ENCODE measurements around the gene CCDC150. TPM values are rescaled to one million over a fixed set of nuclear protein-coding genes. Genes with fewer than 3 reads are reported as not detected.

Gene CCDC150
- total and polyA plus RNA-seq, 2 of the 8 experiments (the other 6 are each of a cell fraction or from before 2014, with no cell fraction given), result 8.3 to 31.9 TPM

- Histone ChIP-seq H2BK20ac (ENCODE audit: low read length) (no peak overlapping the region), H3K79me1 (ENCODE audit: low read depth, low read length) (peaks cover 3% of the 10 kb centered on the region; the same call in 1 of the 2 replicates), H4K5ac (ENCODE audit: insufficient read length, low read depth, low read length) (no peak overlapping the region), H3K9me3 (ENCODE audit: insufficient read depth in 2 of 2, low read depth in 1 of 2, low read length in 1 of 2) (peaks cover 19 to 22% of the 10 kb centered on the region in 2 experiments), H3K14ac (ENCODE audit: insufficient read length) (no peak overlapping the region), H3K27me3 (replicated peaks in 1 of 4; ENCODE audit: control insufficient read depth in 3 of 4, extremely low read depth in 1 of 4, insufficient read depth in 3 of 4, low read length in 3 of 4) (no peaks in the 10 kb centered on the region), H3K79me2 (ENCODE audit: control insufficient read depth in 1 of 2, insufficient read depth in 2 of 2, low read length in 2 of 2) (peaks cover 4 to 41% of the 10 kb centered on the region in 2 experiments; a peak in 2 of 4 replicates), H4K20me1 (replicated peaks in 1 of 2; ENCODE audit: control insufficient read depth in 1 of 2, insufficient read depth in 2 of 2, low read length in 2 of 2) (no peaks in the 10 kb centered on the region), H3K4me3 (ENCODE audit: extremely low read depth in 1 of 4, insufficient read depth in 2 of 4, low read depth in 3 of 4, low read length in 4 of 4) (no peak overlapping the region), H3K4me1 (replicated peaks in 1 of 4; ENCODE audit: control insufficient read depth in 3 of 4, insufficient read depth in 4 of 4, low read length in 3 of 4) (no peaks in the 10 kb centered on the region; a peak in 1 of 7 replicates), H2BK120ac (replicated peaks; ENCODE audit: low read depth, low read length) (no peak overlapping the region), H3K4ac (replicated peaks; ENCODE audit: insufficient read length, low read depth, low read length) (no peak overlapping the region), H3K56ac (replicated peaks; ENCODE audit: insufficient read length, low read depth, low read length) (no peak overlapping the region), H3K23me2 (ENCODE audit: low read depth, low read length) (no peaks in the 10 kb centered on the region), H3K23ac (ENCODE audit: insufficient read length) (no peak overlapping the region), H3K18ac (ENCODE audit: extremely low read depth, low read length) (no peak overlapping the region), H2AK5ac (ENCODE audit: low read depth, low read length) (no peak overlapping the region), H2BK15ac (ENCODE audit: low read length) (no peak overlapping the region), H2AFZ (ENCODE audit: low read length) (no peak overlapping the region), H2BK12ac (ENCODE audit: low read depth, low read length) (no peak overlapping the region), H3K27ac (ENCODE audit: low read depth, low read length) (no peak overlapping the region), H3K9ac (replicated peaks in 1 of 4; ENCODE audit: extremely low read depth in 1 of 4, low read depth in 3 of 4, low read length in 3 of 4) (no peak overlapping the region), H3K36me3 (ENCODE audit: control insufficient read depth in 2 of 4, insufficient read depth in 4 of 4, low read length in 3 of 4) (peaks cover 2 to 42% (median 21%) of the 10 kb centered on the region in 4 experiments; a peak in 7 of 8 replicates), H4K8ac (ENCODE audit: extremely low read depth, insufficient read depth, low read length) (no peak overlapping the region), H3K4me2 (ENCODE audit: insufficient read depth in 1 of 2, low read depth in 2 of 2, low read length in 2 of 2) (no peak overlapping the region), H4K91ac (replicated peaks; ENCODE audit: insufficient read length, low read length) (no peak overlapping the region), H2BK5ac (ENCODE audit: low read depth, low read length) (no peak overlapping the region)
- POLR2A ChIA-PET (ENCODE audit: partially characterized antibody), result interaction anchor here (1.4 kb wide), 1 partner anchor 13 kb away, joined by 4 read pairs; no protein-coding TSS in a partner anchor
- DNase-seq (ENCODE audit: low read depth in 1 of 2, low spot score in 2 of 2) (no peak), FAIRE-seq (no peak)
- CTCF ChIA-PET (ENCODE audit: partially characterized antibody), result interaction anchor here (0.7 kb wide), 1 partner anchor 31 kb away, joined by 4 read pairs; no protein-coding TSS in a partner anchor
- TF ChIP-seq SP1 (IDR thresholded peaks at IDR 0.05; ENCODE audit: low read depth, low read length) (no peak), MAFK (IDR thresholded peaks at IDR 0.05; ENCODE audit: low read depth, low read length) (peak; percentile 34; the same call in 1 of the 2 replicates), ASH2L (IDR thresholded peaks at IDR 0.05; ENCODE audit: low read length) (no peak)
- TF ChIP-seq, protein P1, sequence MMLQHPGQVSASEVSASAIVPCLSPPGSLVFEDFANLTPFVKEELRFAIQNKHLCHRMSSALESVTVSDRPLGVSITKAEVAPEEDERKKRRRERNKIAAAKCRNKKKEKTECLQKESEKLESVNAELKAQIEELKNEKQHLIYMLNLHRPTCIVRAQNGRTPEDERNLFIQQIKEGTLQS (IDR thresholded peaks at IDR 0.05; ENCODE audit: insufficient read depth, low read depth, low read length), result no peak
- WGBS, 2 experiments (ENCODE audit: extremely low coverage in 1 of 2, insufficient coverage in 1 of 2, insufficient read length in 1 of 2, insufficient replicate concordance in 2 of 2, low coverage in 1 of 2, low lambda C conversion rate in 2 of 2, missing lambda C conversion rate in 1 of 2), result 89% methylated on average over 2 of the region's 2 CpGs; no CpG with 5 or more reads in 1 of the 2 experiments
Observed at GRCh38 chr2:196657333-196657732, 17.8 kb downstream of the CCDC150 start.
